SK-N-SH treated with all-trans-retinoic acid at 6 μM for 48 hours (cell line): ENCODE results near the gene THSD4.

Experiments used
- BACH2 ChIP-seq: fragments of 250-450 bp; sonication (Bioruptor Pico); IDR thresholded peaks from 2 replicates; pipeline ENCODE4 v1.9.0; 2021; ENCODE audit warnings: mild to moderate bottlenecking, borderline replicate concordance
- ISL1 ChIP-seq: fragments of 250-450 bp; sonication (Bioruptor Pico); IDR thresholded peaks from 2 replicates; pipeline ENCODE4 v2.1.2; 2022; ENCODE audit warnings: mild to moderate bottlenecking, moderate library complexity
- RARB ChIP-seq: fragments of 250-450 bp; sonication (Bioruptor Pico); IDR thresholded peaks from 2 replicates; pipeline ENCODE4 v1.8.0; 2021; ENCODE audit warnings: mild to moderate bottlenecking, moderate library complexity
- ZFP30 ChIP-seq: fragments of 450-650 bp; formaldehyde crosslinking; IDR thresholded peaks from 2 replicates; pipeline ENCODE4 v1.5.0; 2022; ENCODE audit warnings: mild to moderate bottlenecking, moderate library complexity

- no peak for TF ChIP-seq ZFP30
- TF ChIP-seq ISL1 (CRISPR knock-in tag): no peak
- no peak for TF ChIP-seq BACH2 (CRISPR knock-in tag)
- TF ChIP-seq RARB (CRISPR knock-in tag): no peak
Measured at GRCh38 chr15:71443538-71443937, 328.3 kb downstream of the THSD4 start.
